ENCODE results near the gene GALNTL6. TPM values are rescaled to one million over a fixed set of nuclear protein-coding genes. Genes with fewer than 3 reads are reported as not detected.
"Not testable (repeated sequence)": the region's sequence is repeated elsewhere in the genome, so short reads cannot be mapped to it uniquely, and the experiment has no call there.

The GALNTL6 gene
- total RNA-seq, 1 donor from 2014 or later, result 0.10 TPM

- Mint-ChIP-seq H3K4me3 (ENCODE audit: unreplicated experiment) (no peak overlapping the region), H3K4me1 (ENCODE audit: unreplicated experiment) (no peaks in the 10 kb centered on the region), H3K27ac (ENCODE audit: unreplicated experiment) (no peak overlapping the region), H3K27me3 (ENCODE audit: unreplicated experiment) (no peaks in the 10 kb centered on the region), H3K9me3 (ENCODE audit: unreplicated experiment) (no peaks in the 10 kb centered on the region), H3K36me3 (ENCODE audit: low read depth, unreplicated experiment) (no peaks in the 10 kb centered on the region)
- no peak for TF ChIP-seq CTCF (IDR thresholded peaks at IDR 0.05; ENCODE audit: unreplicated experiment)
- DNase-seq (ENCODE audit: low spot score), result no peak
These were observed 1061.7 kb downstream of the GALNTL6 start for GRCh38 chr4:172874944-172875343.

- TF ChIP-seq CTCF (IDR thresholded peaks at IDR 0.05; ENCODE audit: unreplicated experiment), result no peak
- no peaks in the 10 kb centered on the region for H3K36me3 Mint-ChIP-seq (ENCODE audit: low read depth, unreplicated experiment)
- H3K4me3 Mint-ChIP-seq (ENCODE audit: unreplicated experiment), result no peak overlapping the region
- no peak for DNase-seq (ENCODE audit: low spot score)
- H3K9me3 Mint-ChIP-seq (ENCODE audit: unreplicated experiment), result no peaks in the 10 kb centered on the region
- H3K27me3 Mint-ChIP-seq (ENCODE audit: unreplicated experiment), result no peaks in the 10 kb centered on the region
- H3K27ac Mint-ChIP-seq (ENCODE audit: unreplicated experiment), result no peak overlapping the region
- H3K4me1 Mint-ChIP-seq (ENCODE audit: unreplicated experiment), result no peaks in the 10 kb centered on the region
These were observed 1063.2 kb downstream of the GALNTL6 start for GRCh38 chr4:172876394-172876793.

GRCh38 chr4:172881645-172882044 lies 1068.4 kb downstream of the GALNTL6 start:
- H3K27ac Mint-ChIP-seq (ENCODE audit: unreplicated experiment), result no peak overlapping the region
- no peak overlapping the region for H3K4me3 Mint-ChIP-seq (ENCODE audit: unreplicated experiment)
- no peaks in the 10 kb centered on the region for H3K9me3 Mint-ChIP-seq (ENCODE audit: unreplicated experiment)
- no peaks in the 10 kb centered on the region for H3K27me3 Mint-ChIP-seq (ENCODE audit: unreplicated experiment)
- no peak for TF ChIP-seq CTCF (IDR thresholded peaks at IDR 0.05; ENCODE audit: unreplicated experiment)
- DNase-seq (ENCODE audit: low spot score), result no peak
- no peaks in the 10 kb centered on the region for H3K36me3 Mint-ChIP-seq (ENCODE audit: low read depth, unreplicated experiment)
- H3K4me1 Mint-ChIP-seq (ENCODE audit: unreplicated experiment), result no peaks in the 10 kb centered on the region

- H3K27me3 Mint-ChIP-seq (ENCODE audit: unreplicated experiment); H3K4me3 Mint-ChIP-seq (ENCODE audit: unreplicated experiment); H3K27ac Mint-ChIP-seq (ENCODE audit: unreplicated experiment); H3K36me3 Mint-ChIP-seq (ENCODE audit: low read depth, unreplicated experiment); H3K4me1 Mint-ChIP-seq (ENCODE audit: unreplicated experiment); H3K9me3 Mint-ChIP-seq (ENCODE audit: unreplicated experiment); DNase-seq (ENCODE audit: low spot score): not testable (repeated sequence)
These were observed 1074.2 kb downstream of the GALNTL6 start for GRCh38 chr4:172887358-172887757.

GRCh38 chr4:172887959-172888358 lies 1074.8 kb downstream of the GALNTL6 start:
- no peaks in the 10 kb centered on the region for H3K9me3 Mint-ChIP-seq (ENCODE audit: unreplicated experiment)
- TF ChIP-seq CTCF (IDR thresholded peaks at IDR 0.05; ENCODE audit: unreplicated experiment), result no peak
- no peaks in the 10 kb centered on the region for H3K4me1 Mint-ChIP-seq (ENCODE audit: unreplicated experiment)
- H3K36me3 Mint-ChIP-seq (ENCODE audit: low read depth, unreplicated experiment), result no peaks in the 10 kb centered on the region
- H3K4me3 Mint-ChIP-seq (ENCODE audit: unreplicated experiment), result no peak overlapping the region
- no peak for DNase-seq (ENCODE audit: low spot score)
- no peak overlapping the region for H3K27ac Mint-ChIP-seq (ENCODE audit: unreplicated experiment)
- H3K27me3 Mint-ChIP-seq (ENCODE audit: unreplicated experiment), result no peaks in the 10 kb centered on the region

GRCh38 chr4:172892300-172892699 lies 1079.1 kb downstream of the GALNTL6 start:
- H3K9me3 Mint-ChIP-seq (ENCODE audit: unreplicated experiment), result peaks cover 6% of the 10 kb centered on the region
- peak; percentile 75 for TF ChIP-seq CTCF (IDR thresholded peaks at IDR 0.05; ENCODE audit: unreplicated experiment)
- no peaks in the 10 kb centered on the region for H3K4me1 Mint-ChIP-seq (ENCODE audit: unreplicated experiment)
- no peaks in the 10 kb centered on the region for H3K36me3 Mint-ChIP-seq (ENCODE audit: low read depth, unreplicated experiment)
- no peaks in the 10 kb centered on the region for H3K27me3 Mint-ChIP-seq (ENCODE audit: unreplicated experiment)
- no peak overlapping the region for H3K27ac Mint-ChIP-seq (ENCODE audit: unreplicated experiment)
- peak; percentile 14 for DNase-seq (ENCODE audit: low spot score)
- no peak overlapping the region for H3K4me3 Mint-ChIP-seq (ENCODE audit: unreplicated experiment)
